ENCODE data around the gene ABHD10. TPM values are rescaled to one million over a fixed set of nuclear protein-coding genes. Genes with fewer than 3 reads are reported as not detected.

ABHD10 gene
- total RNA-seq, 1 experiment from 2014 or later: 41.8 TPM

DNA sequence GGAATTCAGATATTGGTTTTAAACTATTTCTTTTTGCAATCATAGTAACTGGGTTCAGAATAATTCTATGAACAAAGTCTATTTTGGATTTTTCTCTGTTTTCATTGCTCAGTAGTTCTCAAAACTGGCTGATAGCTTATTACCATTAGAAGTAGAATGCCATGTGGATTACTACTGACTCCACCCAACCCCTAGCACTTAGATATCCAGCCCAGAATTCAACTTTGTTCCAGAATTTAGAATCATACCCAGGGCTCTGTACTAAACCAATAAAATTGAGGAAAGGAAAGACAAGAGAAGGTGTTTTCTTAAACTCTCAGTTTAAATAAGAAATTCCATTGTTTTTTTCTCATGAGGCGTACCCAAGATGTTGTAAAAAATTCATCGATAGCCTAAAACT is 39.0 kb upstream of the ABHD10 start:
- TF ChIP-seq, protein P1, sequence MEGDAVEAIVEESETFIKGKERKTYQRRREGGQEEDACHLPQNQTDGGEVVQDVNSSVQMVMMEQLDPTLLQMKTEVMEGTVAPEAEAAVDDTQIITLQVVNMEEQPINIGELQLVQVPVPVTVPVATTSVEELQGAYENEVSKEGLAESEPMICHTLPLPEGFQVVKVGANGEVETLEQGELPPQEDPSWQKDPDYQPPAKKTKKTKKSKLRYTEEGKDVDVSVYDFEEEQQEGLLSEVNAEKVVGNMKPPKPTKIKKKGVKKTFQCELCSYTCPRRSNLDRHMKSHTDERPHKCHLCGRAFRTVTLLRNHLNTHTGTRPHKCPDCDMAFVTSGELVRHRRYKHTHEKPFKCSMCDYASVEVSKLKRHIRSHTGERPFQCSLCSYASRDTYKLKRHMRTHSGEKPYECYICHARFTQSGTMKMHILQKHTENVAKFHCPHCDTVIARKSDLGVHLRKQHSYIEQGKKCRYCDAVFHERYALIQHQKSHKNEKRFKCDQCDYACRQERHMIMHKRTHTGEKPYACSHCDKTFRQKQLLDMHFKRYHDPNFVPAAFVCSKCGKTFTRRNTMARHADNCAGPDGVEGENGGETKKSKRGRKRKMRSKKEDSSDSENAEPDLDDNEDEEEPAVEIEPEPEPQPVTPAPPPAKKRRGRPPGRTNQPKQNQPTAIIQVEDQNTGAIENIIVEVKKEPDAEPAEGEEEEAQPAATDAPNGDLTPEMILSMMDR (IDR thresholded peaks at IDR 0.05; ENCODE audit: insufficient read depth in 1 of 2, low read depth in 1 of 2, low read length in 1 of 2, severe bottlenecking in 1 of 2, unreplicated experiment in 1 of 2): no peak
- peaks cover 19% of the 10 kb centered on the region for H3K4me1 ChIP-seq
- Mint-ChIP-seq H3K36me3 (ENCODE audit: insufficient read depth, unreplicated experiment) (peaks cover 37% of the 10 kb centered on the region), H3K4me3 (ENCODE audit: unreplicated experiment) (no peak overlapping the region), H3K4me1 (ENCODE audit: low read depth, unreplicated experiment) (peaks cover 10% of the 10 kb centered on the region), H3K9me3 (ENCODE audit: unreplicated experiment) (no peaks in the 10 kb centered on the region), H3K27ac (ENCODE audit: unreplicated experiment) (no peak overlapping the region), H3K27me3 (ENCODE audit: insufficient read depth, unreplicated experiment) (no peaks in the 10 kb centered on the region)
- intact Hi-C loops (cut with micrococcal nuclease; ENCODE audit: unreplicated experiment): no loop called here
- H3K9me3 ChIP-seq: no peaks in the 10 kb centered on the region
- H3K36me3 ChIP-seq (ENCODE audit: control insufficient read depth, insufficient read depth, low read length): no peaks in the 10 kb centered on the region
- H3K27me3 ChIP-seq (replicated peaks; ENCODE audit: control insufficient read depth, insufficient read depth, low read length): no peaks in the 10 kb centered on the region
- no peak for DNase-seq
- H3K4me3 ChIP-seq (ENCODE audit: low read depth, low read length): no peak overlapping the region
- ChIA-PET CTCF (no interaction called here), POLR2A (no interaction called here)
- BruUV-seq (replicated peaks): no TSS peak

GRCh38 chr3:111943533-111943932 is 35.3 kb upstream of the ABHD10 start:
- Histone ChIP-seq H3K9me3 (no peaks in the 10 kb centered on the region), H3K36me3 (ENCODE audit: control insufficient read depth, insufficient read depth, low read length) (no peaks in the 10 kb centered on the region), H3K4me3 (ENCODE audit: low read depth, low read length) (no peak overlapping the region), H3K27me3 (replicated peaks; ENCODE audit: control insufficient read depth, insufficient read depth, low read length) (no peaks in the 10 kb centered on the region), H3K4me1 (no peaks in the 10 kb centered on the region)
- Mint-ChIP-seq H3K4me3 (ENCODE audit: unreplicated experiment) (no peak overlapping the region), H3K4me1 (ENCODE audit: low read depth, unreplicated experiment) (no peaks in the 10 kb centered on the region), H3K9me3 (ENCODE audit: unreplicated experiment) (no peaks in the 10 kb centered on the region), H3K36me3 (ENCODE audit: insufficient read depth, unreplicated experiment) (peaks cover 27% of the 10 kb centered on the region), H3K27ac (ENCODE audit: unreplicated experiment) (no peak overlapping the region), H3K27me3 (ENCODE audit: insufficient read depth, unreplicated experiment) (no peaks in the 10 kb centered on the region)
- BruUV-seq (replicated peaks): no TSS peak
- CTCF ChIA-PET: no interaction called here
- DNase-seq: no peak
- POLR2A ChIA-PET: no interaction called here
- TF ChIP-seq, protein P1 (IDR thresholded peaks at IDR 0.05; ENCODE audit: insufficient read depth in 1 of 2, low read depth in 1 of 2, low read length in 1 of 2, severe bottlenecking in 1 of 2, unreplicated experiment in 1 of 2): no peak
- intact Hi-C loops (cut with micrococcal nuclease; ENCODE audit: unreplicated experiment): no loop called here

DNA sequence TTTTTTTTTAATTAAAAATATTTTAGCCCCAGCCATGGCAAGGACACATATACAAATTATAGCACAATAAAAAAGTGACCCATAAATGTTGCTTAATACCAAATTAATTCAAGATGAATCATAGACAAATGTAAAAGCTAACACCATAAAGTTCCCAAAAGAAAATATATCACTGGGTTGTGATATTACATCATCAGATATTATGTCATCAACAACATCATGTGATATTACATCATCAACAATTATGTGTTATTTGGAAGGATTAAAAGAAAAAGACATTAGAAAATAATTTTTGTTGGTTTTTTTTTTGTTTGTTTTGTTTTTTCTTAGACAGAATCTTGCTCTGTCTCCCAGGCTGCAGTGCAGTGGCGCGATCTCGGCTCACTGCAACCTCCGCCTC is 34.5 kb upstream of the ABHD10 start:
- no TSS peak for BruUV-seq (replicated peaks)
- H3K27me3 Mint-ChIP-seq (ENCODE audit: insufficient read depth, unreplicated experiment): no peaks in the 10 kb centered on the region
- DNase-seq: no peak

More for the DNA sequence above, 34.5 kb upstream of the ABHD10 start:
- Mint-ChIP-seq H3K9me3 (ENCODE audit: unreplicated experiment) (no peaks in the 10 kb centered on the region), H3K27ac (ENCODE audit: unreplicated experiment) (no peak overlapping the region), H3K4me3 (ENCODE audit: unreplicated experiment) (no peak overlapping the region), H3K36me3 (ENCODE audit: insufficient read depth, unreplicated experiment) (peaks cover 32% of the 10 kb centered on the region), H3K4me1 (ENCODE audit: low read depth, unreplicated experiment) (no peaks in the 10 kb centered on the region)
- TF ChIP-seq, protein P1 (IDR thresholded peaks at IDR 0.05; ENCODE audit: insufficient read depth in 1 of 2, low read depth in 1 of 2, low read length in 1 of 2, severe bottlenecking in 1 of 2, unreplicated experiment in 1 of 2): no peak
- Histone ChIP-seq H3K4me3 (ENCODE audit: low read depth, low read length) (no peak overlapping the region), H3K9me3 (no peaks in the 10 kb centered on the region), H3K4me1 (no peaks in the 10 kb centered on the region), H3K27me3 (replicated peaks; ENCODE audit: control insufficient read depth, insufficient read depth, low read length) (no peaks in the 10 kb centered on the region), H3K36me3 (ENCODE audit: control insufficient read depth, insufficient read depth, low read length) (no peaks in the 10 kb centered on the region)
- POLR2A ChIA-PET: no interaction called here
- intact Hi-C loops (cut with micrococcal nuclease; ENCODE audit: unreplicated experiment): no loop called here
- CTCF ChIA-PET: no interaction called here

All from Caco-2 (cell line).